Lung (tissue), 12 donors: ENCODE data around the gene PKM. TPM values are rescaled to one million over a fixed set of nuclear protein-coding genes. Genes with fewer than 3 reads are reported as not detected.

Experiments
- ATAC-seq: fragments of 200-7000 bp; cut with Tn5 transposase; one replicate; pipeline ENCODE4 v1.9.1; 2020; ENCODE audit warnings: moderate number of reproducible peaks; ENCODE audit not compliant: insufficient read depth, low FRiP score
- DNase-seq, 3 donors: peaks; one replicate each; pipeline ENCODE4 v3.0.0-alpha.2; 2013 to 2017
- H3K27ac ChIP-seq, 2 donors: one replicate each; pipeline ENCODE4 v1.5.1; 2013; ENCODE audit warnings: mild to moderate bottlenecking in 2 of 2, moderate library complexity in 2 of 2, control low read depth in 1 of 2, inconsistent platforms in 1 of 2, low read depth in 1 of 2, low read length in 1 of 2
- H3K27me3 ChIP-seq, 3 donors: one replicate each; pipeline ENCODE4 v1.5.1; 2013; ENCODE audit warnings: low read length in 2 of 3; ENCODE audit not compliant: control insufficient read depth in 3 of 3, insufficient read depth in 3 of 3
- H3K36me3 ChIP-seq, 4 donors: one replicate each; pipeline ENCODE4 v1.5.1; 2013; ENCODE audit warnings: low read length in 4 of 4, mild to moderate bottlenecking in 1 of 4, moderate library complexity in 1 of 4; ENCODE audit not compliant: control insufficient read depth in 4 of 4, insufficient read depth in 4 of 4
- H3K4me1 ChIP-seq, 5 donors: one replicate each; pipeline ENCODE4 v1.5.1; 2013; ENCODE audit warnings: low read length in 5 of 5, mild to moderate bottlenecking in 2 of 5, moderate library complexity in 1 of 5; ENCODE audit not compliant: control insufficient read depth in 5 of 5, insufficient read depth in 5 of 5
- H3K4me3 ChIP-seq: one replicate; pipeline ENCODE4 v1.5.1; 2013; ENCODE audit warnings: mild to moderate bottlenecking, control low read depth, moderate library complexity
- H3K9ac ChIP-seq, 2 donors: one replicate each; pipeline ENCODE4 v1.5.1; 2013; ENCODE audit warnings: low read length in 2 of 2, control low read depth in 1 of 2; ENCODE audit not compliant: insufficient read depth in 1 of 2
- H3K9me3 ChIP-seq, 4 donors: one replicate each; pipeline ENCODE4 v1.5.1; 2013; ENCODE audit warnings: low read length in 3 of 4, mild to moderate bottlenecking in 1 of 4, moderate library complexity in 1 of 4; ENCODE audit not compliant: control insufficient read depth in 4 of 4, insufficient read depth in 3 of 4
- CTCF ChIP-seq: IDR thresholded peaks from 2 replicates; pipeline ENCODE4 v1.5.1; 2012; ENCODE audit warnings: mild to moderate bottlenecking; ENCODE audit errors: control extremely low read depth, extremely low read depth
- WGBS, 2 donors: extraction: QIAGEN DNeasy Blood & Tissue Kit; methylation state at CpG; one replicate each; pipeline ENCODE4 v1.1.7; 2013; 5-methylcytosine and 5-hydroxymethylcytosine counted together
- polyA plus RNA-seq, 2 donors: library from polyadenylated mRNA; stranded (reverse); fragments of 200-250 nt; gene quantifications; one replicate each; pipeline ENCODE4 v1.2.1, GENCODE V29; 2013
- total RNA-seq, 2 donors: library from RNA; depleted of rRNA in 1 of 2; stranded (reverse); fragments of >200 nt in 1 of 2; gene quantifications; one replicate each; pipeline ENCODE4 v1.2.1, GENCODE V29; 2014 to 2021
- donor health status: control.
- donor health status: control.
- donor health status: Bipolar disorder and iron deficiency.
- donor health status: healthy.
- donor health status: DM: yes; HTN: yes; CAD: no.

PKM gene
- total and polyA plus RNA-seq, 4 donors = 235 to 867 (median 504) TPM

GRCh38 chr15:72175186-72176044, 55.6 kb downstream of the PKM start:
- Histone ChIP-seq H3K4me1 (peaks cover 0 to 8% (median 0%) of the 10 kb centered on the region in 5 donors), H3K4me3 (no peak overlapping the region), H3K27ac (no peak overlapping the region), H3K36me3 (no peaks in the 10 kb centered on the region), H3K9ac (no peak overlapping the region), H3K27me3 (no peaks in the 10 kb centered on the region), H3K9me3 (no peaks in the 10 kb centered on the region)
- DNase-seq (no peak), ATAC-seq (no peak)
- no peak for TF ChIP-seq CTCF
- WGBS, 2 donors = 90 to 91% methylated on average over 15 of the region's 15 CpGs

GRCh38 chr15:72174551-72175165, 56.3 kb downstream of the PKM start:
- DNase-seq = no peak
- H3K27ac ChIP-seq = no peak overlapping the region

GRCh38 chr15:72173864-72174550, 57.0 kb downstream of the PKM start:
- Histone ChIP-seq H3K9me3 (no peaks in the 10 kb centered on the region), H3K4me1 (peaks cover 0 to 9% (median 6%) of the 10 kb centered on the region in 5 donors), H3K36me3 (no peaks in the 10 kb centered on the region), H3K9ac (no peak overlapping the region), H3K4me3 (no peak overlapping the region), H3K27ac (no peak overlapping the region), H3K27me3 (no peaks in the 10 kb centered on the region)
- TF ChIP-seq CTCF = no peak
- DNase-seq (no peak), ATAC-seq (no peak)
- 83 to 88% methylated on average over 12 of the region's 12 CpGs for WGBS, 2 donors

More at GRCh38 chr15:72174551-72175165, 56.3 kb downstream of the PKM start:
- ATAC-seq = no peak
- Histone ChIP-seq H3K9me3 (no peaks in the 10 kb centered on the region), H3K4me1 (peaks cover 0 to 6% (median under 1%) of the 10 kb centered on the region in 5 donors), H3K27me3 (no peaks in the 10 kb centered on the region), H3K36me3 (no peaks in the 10 kb centered on the region), H3K9ac (no peak overlapping the region), H3K4me3 (no peak overlapping the region)
- WGBS, 2 donors = 50 to 68% methylated on average over 5 of the region's 5 CpGs
- no peak for TF ChIP-seq CTCF
